Activated naive CD8-positive, alpha-beta T cell (primary cell): Measurements from ENCODE around the gene IP6K1.
A peak's percentile ranks its signal among the peaks of the same experiment; 100 is the strongest.
"Not testable (repeated sequence)": the region's sequence is repeated elsewhere in the genome, so short reads cannot be mapped to it uniquely, and the experiment has no call there.

Experiments used
- H3K27ac Mint-ChIP-seq: one replicate; pipeline ENCODE4 v1.8.0; 2021; ENCODE audit warnings: mixed read lengths
- H3K27me3 Mint-ChIP-seq: one replicate; pipeline ENCODE4 v1.8.0; 2021; ENCODE audit warnings: mixed read lengths
- H3K36me3 Mint-ChIP-seq: one replicate; pipeline ENCODE4 v1.8.0; 2021; ENCODE audit warnings: mixed read lengths
- H3K4me1 Mint-ChIP-seq: one replicate; pipeline ENCODE4 v1.8.0; 2021; ENCODE audit warnings: low read depth, mixed read lengths
- H3K4me3 Mint-ChIP-seq: one replicate; pipeline ENCODE4 v1.8.0; 2021; ENCODE audit warnings: mild to moderate bottlenecking, mixed read lengths
- H3K9me3 Mint-ChIP-seq: one replicate; pipeline ENCODE4 v1.8.0; 2021; ENCODE audit warnings: low read depth, mixed read lengths

IP6K1 gene

DNA sequence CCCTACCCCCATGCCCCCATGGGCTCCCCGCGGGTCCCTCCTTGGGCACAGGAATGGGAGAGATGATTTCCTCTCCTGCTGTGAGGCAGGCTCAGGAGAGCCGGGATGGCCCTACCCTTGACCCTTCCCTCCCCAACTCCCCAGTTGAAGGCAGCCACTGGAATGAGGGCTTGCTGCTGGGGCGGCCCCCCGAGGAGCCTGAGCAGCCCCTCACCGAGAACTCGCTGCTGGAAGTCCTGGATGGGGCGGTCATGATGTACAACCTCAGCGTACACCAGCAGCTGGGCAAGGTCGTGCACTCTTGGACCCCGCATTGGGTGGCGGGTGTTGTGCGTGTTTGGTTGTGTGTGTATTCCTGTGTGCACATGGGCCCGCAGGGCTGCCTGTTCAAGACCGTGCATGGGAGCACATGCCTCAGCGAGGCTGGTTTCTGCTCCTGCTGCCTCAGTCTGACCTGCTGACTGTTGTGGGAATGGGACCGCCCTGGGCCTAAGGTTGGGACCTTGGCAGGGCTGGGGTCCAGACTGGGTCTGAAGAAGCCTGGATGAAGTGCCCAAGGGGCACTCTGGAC, 80.9 kb downstream of the IP6K1 start:
- H3K4me1 Mint-ChIP-seq: no peaks in the 10 kb centered on the region
- no peak overlapping the region for H3K4me3 Mint-ChIP-seq
- H3K36me3 Mint-ChIP-seq: peaks cover 2% of the 10 kb centered on the region
- H3K27me3 Mint-ChIP-seq: no peaks in the 10 kb centered on the region
- H3K27ac Mint-ChIP-seq: no peak overlapping the region
- H3K9me3 Mint-ChIP-seq: no peaks in the 10 kb centered on the region

DNA sequence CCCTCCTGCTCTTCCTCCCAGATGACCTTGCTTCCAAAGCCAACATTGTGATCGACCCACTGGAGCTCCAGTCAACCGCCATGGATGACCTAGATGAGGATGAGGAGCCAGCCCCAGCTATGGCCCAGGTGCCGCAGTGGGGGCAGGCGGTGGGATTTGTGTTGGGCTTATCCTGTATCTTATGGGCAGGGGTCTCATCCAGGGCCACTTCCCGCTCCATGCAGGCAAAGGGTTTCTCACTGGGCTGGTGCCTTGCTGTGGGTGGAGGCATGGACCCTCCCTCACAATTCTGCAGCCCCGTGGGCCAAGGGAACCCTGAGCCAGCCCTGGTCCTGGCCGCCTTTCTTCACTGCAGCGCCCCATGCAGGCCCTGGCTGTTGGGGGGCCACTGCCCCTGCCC, 81.7 kb downstream of the IP6K1 start:
- H3K4me1 Mint-ChIP-seq: no peaks in the 10 kb centered on the region
- H3K27me3 Mint-ChIP-seq: no peaks in the 10 kb centered on the region
- no peaks in the 10 kb centered on the region for H3K9me3 Mint-ChIP-seq
- no peak overlapping the region for H3K27ac Mint-ChIP-seq
- peaks cover 2% of the 10 kb centered on the region for H3K36me3 Mint-ChIP-seq
- H3K4me3 Mint-ChIP-seq: no peak overlapping the region

DNA sequence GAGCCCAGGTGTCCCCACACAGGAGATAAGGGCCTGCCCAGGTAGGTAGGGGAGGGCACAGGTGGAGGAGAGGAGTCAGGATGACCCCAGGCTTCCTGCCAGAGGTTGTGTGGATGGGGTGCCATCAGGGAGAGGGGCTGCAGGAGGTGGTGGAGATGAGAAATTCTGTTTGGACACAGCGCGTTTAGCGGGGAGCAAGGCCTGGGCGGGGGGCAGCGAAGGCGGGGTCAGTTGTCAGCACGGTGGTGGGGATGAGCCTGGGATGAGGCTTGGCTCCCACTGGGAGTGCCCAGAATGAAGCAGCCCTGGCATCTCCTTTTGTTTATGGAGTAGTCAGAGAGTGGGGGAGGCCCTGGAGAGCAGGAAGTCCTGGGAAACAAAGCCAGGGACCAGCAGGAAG, 82.4 kb downstream of the IP6K1 start:
- Mint-ChIP-seq H3K27me3 (no peaks in the 10 kb centered on the region), H3K36me3 (peaks cover 2% of the 10 kb centered on the region), H3K4me3 (no peak overlapping the region), H3K9me3 (no peaks in the 10 kb centered on the region), H3K27ac (no peak overlapping the region), H3K4me1 (no peaks in the 10 kb centered on the region)

- Mint-ChIP-seq H3K4me3 (no peak overlapping the region), H3K27me3 (no peaks in the 10 kb centered on the region), H3K9me3 (no peaks in the 10 kb centered on the region), H3K4me1 (no peaks in the 10 kb centered on the region), H3K36me3 (peaks cover 2% of the 10 kb centered on the region), H3K27ac (no peak overlapping the region)
Observed at GRCh38 chr3:49703443-49703927, 82.9 kb downstream of the IP6K1 start.

GRCh38 chr3:49702672-49703071, 83.7 kb downstream of the IP6K1 start:
- no peaks in the 10 kb centered on the region for H3K4me1 Mint-ChIP-seq
- no peak overlapping the region for H3K27ac Mint-ChIP-seq
- no peaks in the 10 kb centered on the region for H3K9me3 Mint-ChIP-seq
- H3K4me3 Mint-ChIP-seq: no peak overlapping the region
- H3K36me3 Mint-ChIP-seq: peaks cover 2% of the 10 kb centered on the region
- no peaks in the 10 kb centered on the region for H3K27me3 Mint-ChIP-seq

DNA sequence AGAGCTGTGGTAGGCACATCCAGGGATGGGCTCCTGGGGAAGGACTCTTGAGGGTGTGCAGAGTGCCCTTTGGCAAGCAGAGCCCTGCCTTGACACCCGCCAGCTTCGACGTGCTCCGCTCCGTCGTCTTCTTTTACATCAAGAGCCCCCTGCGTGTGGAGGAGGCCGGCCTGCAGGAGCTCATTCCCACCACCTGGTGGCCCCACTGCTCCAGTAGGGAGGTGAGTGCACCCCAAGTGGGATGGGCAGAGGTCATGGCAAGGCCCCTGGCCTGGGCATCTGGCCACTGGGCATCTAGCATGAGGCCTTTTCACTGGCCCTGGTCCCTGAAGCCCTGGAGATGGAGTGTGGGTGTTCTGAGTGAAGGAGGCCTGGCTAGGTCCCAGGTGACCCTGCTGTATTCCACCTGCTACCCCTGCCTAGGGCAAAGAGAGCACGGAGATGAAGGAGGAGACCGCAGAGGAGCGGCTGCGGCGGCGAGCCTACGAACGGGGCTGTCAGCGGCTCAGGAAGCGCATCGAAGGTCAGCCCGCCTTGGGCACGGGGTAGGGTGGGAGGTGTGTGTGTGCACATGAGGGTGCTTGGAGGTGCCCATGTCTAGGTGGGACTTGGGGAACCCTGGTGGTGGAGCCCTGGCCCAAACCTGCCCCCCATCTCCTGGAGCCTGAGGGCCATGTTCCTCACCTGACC, 84.8 kb downstream of the IP6K1 start:
- Mint-ChIP-seq H3K9me3 (no peaks in the 10 kb centered on the region), H3K4me3 (no peak overlapping the region), H3K4me1 (no peaks in the 10 kb centered on the region), H3K36me3 (peaks cover 2% of the 10 kb centered on the region), H3K27me3 (no peaks in the 10 kb centered on the region), H3K27ac (no peak overlapping the region)

DNA sequence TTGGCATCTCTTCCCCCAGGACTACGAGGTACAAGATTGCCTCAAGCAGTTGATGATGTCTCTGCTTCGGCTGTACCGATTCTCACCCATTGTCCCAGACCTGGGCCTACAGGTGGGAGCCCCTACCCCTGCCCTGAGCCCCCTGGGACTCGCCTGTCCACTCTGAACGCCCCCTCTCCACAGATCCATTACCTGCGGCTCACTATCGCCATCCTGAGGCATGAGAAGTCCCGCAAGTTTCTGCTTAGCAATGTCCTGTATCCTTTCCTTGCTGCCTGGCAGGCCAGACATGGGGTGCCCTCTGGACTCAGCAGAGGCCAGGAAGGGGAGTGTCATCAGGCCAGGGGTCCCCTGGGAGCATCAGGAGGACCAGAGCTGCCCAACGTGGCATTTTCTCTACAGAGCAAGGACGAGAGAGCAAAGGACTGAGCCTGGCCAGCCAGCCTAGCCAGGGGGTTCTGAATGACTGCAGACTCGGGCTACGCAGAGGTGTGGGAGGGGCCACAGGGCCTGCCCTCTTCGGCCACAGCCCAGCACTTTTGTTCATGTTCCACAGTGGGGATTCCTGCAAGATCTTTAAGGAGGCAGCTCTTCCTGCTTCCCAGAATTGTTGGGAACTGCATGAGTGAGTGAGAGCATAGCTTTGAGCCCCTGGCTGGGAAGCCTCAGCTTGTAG, 85.8 kb downstream of the IP6K1 start:
- Mint-ChIP-seq H3K27me3 (no peaks in the 10 kb centered on the region), H3K27ac (no peak overlapping the region), H3K4me1 (no peaks in the 10 kb centered on the region), H3K36me3 (peaks cover 2% of the 10 kb centered on the region), H3K9me3 (no peaks in the 10 kb centered on the region), H3K4me3 (no peak overlapping the region)

DNA sequence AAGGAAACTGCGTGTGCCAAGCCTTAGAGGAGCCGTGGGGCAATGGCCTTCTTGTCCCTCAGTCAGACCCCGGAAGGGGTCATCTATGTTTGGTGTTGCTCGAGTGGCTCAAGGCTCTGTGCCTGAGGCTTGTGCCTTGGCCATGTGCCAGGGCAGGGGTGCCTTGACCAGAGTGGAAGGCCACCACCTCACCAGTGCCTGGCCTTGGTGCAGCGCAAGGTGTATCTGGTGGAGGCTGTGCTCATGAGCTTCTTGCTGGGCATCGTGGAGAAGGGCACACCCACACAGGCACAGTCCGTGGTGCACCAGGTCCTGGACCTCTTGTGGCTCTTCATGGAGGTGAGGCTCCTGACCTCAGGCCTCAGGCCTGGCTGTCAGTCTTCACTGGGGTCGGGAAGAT, 86.3 kb downstream of the IP6K1 start:
- no peaks in the 10 kb centered on the region for H3K9me3 Mint-ChIP-seq

GRCh38 chr3:49699281-49699979, 86.9 kb downstream of the IP6K1 start:
- Mint-ChIP-seq H3K4me3 (no peak overlapping the region), H3K36me3 (peaks cover 2% of the 10 kb centered on the region), H3K9me3 (no peaks in the 10 kb centered on the region)

More for the DNA sequence above, 86.3 kb downstream of the IP6K1 start:
- Mint-ChIP-seq H3K4me3 (no peak overlapping the region), H3K27ac (no peak overlapping the region), H3K36me3 (peaks cover 2% of the 10 kb centered on the region), H3K27me3 (no peaks in the 10 kb centered on the region), H3K4me1 (no peaks in the 10 kb centered on the region)

DNA sequence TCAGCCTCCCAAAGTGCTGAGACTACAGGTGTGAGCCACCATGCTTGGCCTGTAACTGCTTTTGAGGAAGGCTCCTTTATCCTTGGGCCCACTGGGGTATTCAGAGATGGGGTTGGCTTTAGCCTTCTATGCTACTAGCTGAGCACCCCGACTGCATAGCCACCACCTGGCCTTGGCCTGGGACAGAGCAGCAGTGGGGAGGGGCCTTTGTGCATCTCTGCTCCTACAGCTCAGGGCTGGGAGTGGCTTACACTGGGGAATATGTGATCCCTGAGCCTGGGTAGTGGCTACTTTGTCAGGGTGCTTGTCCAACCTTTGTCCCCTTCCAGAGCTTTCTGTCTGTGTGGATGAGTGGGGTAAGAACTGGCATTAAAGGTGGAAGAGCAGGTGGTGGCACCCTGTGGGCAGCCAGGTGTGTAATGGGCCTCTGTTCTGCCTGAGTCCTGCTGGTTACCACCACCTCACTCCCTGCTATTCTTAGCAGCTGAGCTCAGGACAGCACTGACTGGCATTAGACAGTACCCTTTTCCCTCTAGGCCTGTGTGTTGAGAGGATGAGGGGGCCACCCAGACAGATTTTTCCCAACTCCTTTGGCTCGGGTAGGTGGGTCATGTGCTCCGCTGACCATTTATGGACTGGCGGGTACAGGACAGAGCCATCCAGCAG, 90.9 kb downstream of the IP6K1 start:
- H3K27me3 Mint-ChIP-seq, H3K27ac Mint-ChIP-seq, H3K9me3 Mint-ChIP-seq, H3K4me3 Mint-ChIP-seq, H3K36me3 Mint-ChIP-seq: not testable (repeated sequence)
- H3K4me1 Mint-ChIP-seq: peaks cover 13% of the 10 kb centered on the region

More at GRCh38 chr3:49699281-49699979, 86.9 kb downstream of the IP6K1 start:
- Mint-ChIP-seq H3K27ac (no peak overlapping the region), H3K27me3 (no peaks in the 10 kb centered on the region), H3K4me1 (no peaks in the 10 kb centered on the region)

- not testable (repeated sequence) for H3K27me3 Mint-ChIP-seq, H3K36me3 Mint-ChIP-seq, H3K27ac Mint-ChIP-seq, H3K9me3 Mint-ChIP-seq, H3K4me3 Mint-ChIP-seq
- peaks cover 21% of the 10 kb centered on the region for H3K4me1 Mint-ChIP-seq
Observed at GRCh38 chr3:49694409-49695070, 91.8 kb downstream of the IP6K1 start.

DNA sequence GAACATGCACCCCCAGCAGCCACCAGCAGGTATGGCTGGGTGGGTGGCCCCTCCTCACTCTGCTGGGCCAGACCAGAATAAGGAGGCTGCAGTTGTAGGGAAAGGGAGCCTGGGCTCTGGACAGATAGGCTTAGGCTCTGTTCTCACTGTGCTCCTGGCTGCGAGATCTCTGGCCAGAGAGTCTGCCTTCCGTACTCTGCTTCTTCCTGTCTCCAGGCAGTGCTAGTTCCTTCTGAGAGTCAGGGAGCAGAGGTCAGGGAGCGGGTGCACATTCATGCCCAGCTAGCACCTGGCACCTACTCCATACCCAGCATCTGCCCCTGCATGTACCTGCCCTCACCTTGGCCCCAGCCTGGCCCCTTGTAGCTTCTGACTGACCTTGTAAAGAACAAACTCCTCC, 94.9 kb downstream of the IP6K1 start:
- peaks cover 32% of the 10 kb centered on the region for H3K4me1 Mint-ChIP-seq
- not testable (repeated sequence) for H3K27ac Mint-ChIP-seq

GRCh38 chr3:49690856-49691255, 95.5 kb downstream of the IP6K1 start:
- Mint-ChIP-seq H3K4me3 (peak overlapping the region; percentile 94), H3K4me1 (peaks cover 33% of the 10 kb centered on the region)
- H3K27me3 Mint-ChIP-seq, H3K27ac Mint-ChIP-seq, H3K9me3 Mint-ChIP-seq, H3K36me3 Mint-ChIP-seq: not testable (repeated sequence)

More for the DNA sequence above, 94.9 kb downstream of the IP6K1 start:
- not testable (repeated sequence) for H3K36me3 Mint-ChIP-seq, H3K27me3 Mint-ChIP-seq, H3K9me3 Mint-ChIP-seq
- H3K4me3 Mint-ChIP-seq: peak overlapping the region; percentile 94

GRCh38 chr3:49689908-49690624, 96.3 kb downstream of the IP6K1 start:
- H3K27me3 Mint-ChIP-seq, H3K36me3 Mint-ChIP-seq, H3K9me3 Mint-ChIP-seq: not testable (repeated sequence)
- peak overlapping the region; percentile 94 for H3K4me3 Mint-ChIP-seq
- peaks cover 33% of the 10 kb centered on the region for H3K4me1 Mint-ChIP-seq
- H3K27ac Mint-ChIP-seq: peak overlapping the region; percentile 95
